NCI-H1417 (cell line): ENCODE measurements around the gene TDRD10.
A peak's percentile ranks its signal among the peaks of the same experiment; 100 is the strongest.

Source experiments
- DNase-seq, 3 experiments: peaks; one replicate each; lab custom pipeline; 2025; lab: John Stamatoyannopoulos, UW

TDRD10 gene, protein sequence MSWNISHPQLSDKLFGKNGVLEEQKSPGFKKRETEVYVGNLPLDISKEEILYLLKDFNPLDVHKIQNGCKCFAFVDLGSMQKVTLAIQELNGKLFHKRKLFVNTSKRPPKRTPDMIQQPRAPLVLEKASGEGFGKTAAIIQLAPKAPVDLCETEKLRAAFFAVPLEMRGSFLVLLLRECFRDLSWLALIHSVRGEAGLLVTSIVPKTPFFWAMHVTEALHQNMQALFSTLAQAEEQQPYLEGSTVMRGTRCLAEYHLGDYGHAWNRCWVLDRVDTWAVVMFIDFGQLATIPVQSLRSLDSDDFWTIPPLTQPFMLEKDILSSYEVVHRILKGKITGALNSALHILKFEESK

DNA sequence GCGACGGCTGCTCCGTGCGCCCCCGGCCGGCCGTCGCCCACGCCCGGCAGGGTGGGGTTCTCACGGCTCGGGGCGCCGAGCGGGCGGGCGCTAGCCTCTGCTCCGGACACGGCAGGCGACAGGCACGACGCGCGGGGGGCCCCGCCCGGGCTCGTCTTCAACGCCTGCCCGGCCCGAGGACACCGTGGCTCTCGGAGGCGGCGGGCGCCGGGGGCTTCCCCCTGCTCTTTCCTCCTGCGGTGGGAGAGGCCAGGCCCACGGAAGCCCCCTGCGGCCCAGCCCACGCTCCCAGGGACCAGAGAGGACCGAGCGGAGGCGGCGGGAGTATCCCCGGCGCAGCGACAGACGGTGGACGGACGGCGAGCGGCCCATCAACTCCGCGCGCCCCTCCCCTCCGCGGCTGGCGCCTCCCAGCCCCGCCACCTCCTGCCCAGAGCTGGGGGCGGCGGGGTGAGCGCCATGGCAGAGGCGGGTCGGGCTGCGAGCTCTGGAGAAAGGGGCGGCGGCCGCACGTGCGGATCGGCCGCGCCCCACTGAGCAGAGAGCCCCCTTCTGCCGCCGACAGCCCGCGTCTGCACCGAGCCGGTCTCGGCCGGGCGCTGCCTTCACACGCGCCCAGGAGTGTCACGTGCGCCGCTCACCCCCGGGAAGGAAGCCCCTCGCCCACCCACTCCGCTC, at the start of gene TDRD10, which contains the start of gene SHE:
TSS of gene TDRD10 (plus strand) at position 154 of the 678 bp plus-strand sequence. CDS start 4,685 bp downstream, outside the sequence.
TSS of gene SHE (minus strand) at position 347 of the 678 bp plus-strand sequence. CDS start 386 bp downstream, outside the sequence.
- DNase-seq = no peak

DNA sequence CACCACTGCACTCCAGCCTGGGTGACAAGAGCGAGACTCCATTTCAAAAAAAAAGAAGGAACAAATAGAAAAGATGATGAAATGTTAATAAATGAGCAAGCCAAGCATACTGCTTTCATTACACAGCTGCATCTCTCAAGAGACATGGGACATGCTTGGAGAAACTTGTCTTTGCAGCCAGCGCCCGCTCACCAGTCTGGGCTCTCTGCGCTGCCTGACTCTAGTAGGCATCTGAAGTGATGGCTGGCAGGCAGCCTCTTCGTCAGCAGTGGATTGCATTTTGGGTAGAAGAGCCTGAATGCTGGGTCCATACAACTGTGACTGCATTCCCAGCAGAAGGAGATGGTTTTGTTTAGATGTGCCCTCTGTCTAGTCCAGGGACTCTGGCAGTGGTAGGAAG, 48.9 kb upstream of the TDRD10 start:
- no peak for DNase-seq

DNA sequence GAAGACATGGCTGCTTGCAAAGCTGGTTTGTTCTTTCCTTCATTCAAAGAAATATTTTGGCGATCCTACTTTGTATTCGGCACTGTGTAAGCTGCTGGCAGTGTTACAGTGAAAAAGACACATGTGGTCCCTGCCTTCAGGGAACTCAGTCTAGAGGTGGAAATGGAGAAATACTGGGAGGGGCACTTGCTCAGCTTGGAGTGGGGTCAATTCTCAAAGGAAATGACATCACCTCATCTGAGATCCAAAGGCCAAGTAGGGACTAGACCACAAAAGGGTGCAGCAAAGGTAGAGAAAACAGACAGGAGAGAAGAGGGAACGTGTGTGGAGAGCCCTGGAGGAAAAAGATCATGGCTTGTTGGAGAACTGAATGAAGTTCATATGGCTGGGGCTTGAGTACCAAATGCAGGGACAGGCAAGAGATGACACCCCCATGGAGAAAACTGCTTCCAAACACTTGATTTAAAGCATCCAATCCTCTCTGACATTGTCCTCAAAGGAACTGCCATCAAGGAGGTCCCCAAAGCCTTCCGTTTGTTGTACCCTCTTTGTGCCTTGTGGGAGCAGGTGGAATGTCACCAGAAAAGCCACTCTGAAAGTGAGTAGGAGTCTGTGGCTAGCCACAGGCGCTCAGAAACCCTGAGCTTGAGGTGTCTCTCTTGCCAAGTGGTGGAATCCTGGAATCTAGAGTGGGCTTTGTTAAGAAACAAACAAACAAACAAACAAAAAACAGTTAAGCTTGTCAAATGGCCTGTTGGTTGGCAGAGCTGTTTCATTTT, 48.3 kb upstream of the TDRD10 start:
- no peak for DNase-seq

DNA sequence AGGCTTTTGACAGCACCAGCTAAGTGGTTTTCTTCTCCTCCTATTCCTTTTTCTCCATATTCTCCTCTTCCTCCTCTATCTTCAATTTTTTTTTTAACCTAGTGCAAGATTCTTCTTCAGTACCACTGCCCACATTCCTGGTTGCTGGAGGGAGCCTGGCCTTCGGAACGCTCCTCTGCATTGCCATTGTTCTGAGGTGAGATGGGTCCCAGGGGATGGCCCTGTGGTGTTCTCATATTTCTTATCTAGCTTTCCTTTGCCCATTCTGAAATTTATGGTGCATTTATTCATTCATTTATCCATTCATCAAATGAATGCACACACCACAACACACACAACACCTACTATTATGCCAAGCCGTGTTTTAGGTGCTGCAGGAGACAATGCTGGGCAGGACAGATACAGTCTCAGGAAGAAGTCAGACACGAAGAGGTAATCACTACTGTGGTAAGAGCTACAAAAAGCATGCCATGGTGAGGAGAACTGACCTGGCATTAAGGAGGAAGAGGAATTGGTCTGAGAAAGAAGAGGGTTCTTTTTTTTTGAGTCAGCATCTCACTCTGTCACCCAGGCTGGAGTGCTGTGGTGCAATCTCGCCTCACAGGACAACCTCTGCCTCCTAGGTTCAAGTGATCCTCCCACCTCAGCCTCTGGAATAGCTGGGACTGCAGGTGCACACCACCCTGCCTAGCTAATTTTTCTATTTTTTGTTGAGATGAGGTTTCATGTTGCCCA, 47.5 kb upstream of the TDRD10 start:
- peak in 1 of 3 experiments; percentile 95 for DNase-seq

DNA sequence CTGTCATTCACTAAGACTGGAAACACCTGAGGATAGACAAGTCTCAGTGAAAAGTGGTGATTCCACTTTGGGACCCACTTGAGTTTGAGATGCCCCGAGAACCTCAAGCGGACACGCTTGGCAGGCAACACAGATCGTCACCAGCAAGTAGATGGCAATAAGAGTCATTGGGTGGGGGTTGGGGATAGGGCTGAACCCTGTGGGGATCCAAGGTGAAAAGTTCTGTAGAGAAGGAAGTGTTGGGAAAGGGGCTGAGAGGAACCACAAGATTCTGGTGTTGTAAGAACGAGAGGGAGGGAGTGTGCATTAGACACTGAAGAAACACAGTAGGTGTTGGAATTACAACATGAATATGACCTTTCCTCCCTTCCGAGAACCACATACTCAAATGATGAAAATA, 45.4 kb upstream of the TDRD10 start:
- no peak for DNase-seq

DNA sequence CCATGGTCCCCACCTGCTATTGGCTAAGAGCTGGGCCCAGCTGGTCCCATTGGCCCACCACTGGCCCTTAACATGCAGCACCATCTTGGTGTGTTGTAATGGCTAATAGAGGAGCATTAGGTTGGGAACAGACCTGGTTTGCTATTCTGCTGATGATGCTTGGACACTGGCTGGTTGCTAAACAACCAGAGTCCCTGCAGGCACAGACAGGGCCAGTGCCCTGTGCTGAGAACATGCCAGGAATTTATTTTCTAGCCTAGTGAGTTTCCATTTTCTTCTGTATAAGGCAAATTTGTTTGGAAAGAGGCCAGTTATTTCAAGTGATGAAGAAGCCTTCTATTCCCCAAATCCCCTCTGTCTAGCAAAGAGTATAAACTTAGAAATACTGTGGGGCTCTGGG, 42.9 kb upstream of the TDRD10 start:
- DNase-seq = no peak

DNA sequence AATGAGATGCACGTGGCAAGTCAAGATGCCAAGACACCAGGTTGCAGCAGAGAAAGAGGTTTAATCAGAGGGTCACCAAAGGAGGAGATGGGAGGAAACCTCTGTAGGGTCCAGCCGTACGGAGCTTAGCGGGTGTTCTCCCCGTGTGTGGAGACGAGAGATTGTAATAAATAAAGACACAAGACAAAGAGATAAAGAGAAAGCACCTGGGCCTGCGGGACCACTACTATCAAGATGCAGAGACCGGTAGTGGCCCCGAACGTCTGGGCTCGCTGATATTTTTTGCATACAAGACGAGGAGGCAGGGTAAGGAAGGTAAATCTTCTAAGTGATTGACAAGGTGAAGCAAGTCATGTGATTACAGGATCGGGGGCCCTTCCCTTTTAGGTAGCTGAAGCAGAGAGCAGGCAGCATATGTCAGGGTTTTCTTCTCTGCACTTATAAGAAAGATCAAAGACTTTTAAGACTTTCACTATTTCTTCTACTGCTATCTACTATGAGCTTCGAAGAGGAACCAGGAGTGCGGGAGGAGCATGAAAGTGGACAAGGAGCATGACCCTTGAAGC, 41.2 kb upstream of the TDRD10 start:
- no peak for DNase-seq

DNA sequence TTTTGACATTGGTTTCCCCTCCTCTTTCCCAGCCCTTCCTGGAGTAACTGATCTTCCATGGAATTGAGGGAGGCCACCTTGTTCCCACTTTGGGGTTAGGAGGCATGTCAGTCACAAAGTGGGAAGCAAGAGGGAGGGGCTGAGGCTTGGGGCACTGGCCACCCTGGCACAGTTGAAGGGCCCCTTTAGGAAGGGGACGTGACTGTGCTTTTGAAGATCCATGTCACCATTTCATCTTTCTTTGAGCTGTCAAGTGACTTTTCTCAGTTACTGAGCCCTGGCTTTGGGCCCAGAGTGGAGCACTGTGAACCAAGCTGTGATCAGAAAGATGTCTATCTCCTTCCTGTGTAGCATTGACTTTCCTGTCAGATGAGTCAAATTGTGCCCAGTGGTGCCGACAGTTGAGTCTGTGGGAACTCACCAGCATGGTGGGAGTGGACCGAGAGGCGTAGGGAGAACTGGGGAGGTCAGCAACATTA, 38.5 kb upstream of the TDRD10 start:
- DNase-seq = no peak

DNA sequence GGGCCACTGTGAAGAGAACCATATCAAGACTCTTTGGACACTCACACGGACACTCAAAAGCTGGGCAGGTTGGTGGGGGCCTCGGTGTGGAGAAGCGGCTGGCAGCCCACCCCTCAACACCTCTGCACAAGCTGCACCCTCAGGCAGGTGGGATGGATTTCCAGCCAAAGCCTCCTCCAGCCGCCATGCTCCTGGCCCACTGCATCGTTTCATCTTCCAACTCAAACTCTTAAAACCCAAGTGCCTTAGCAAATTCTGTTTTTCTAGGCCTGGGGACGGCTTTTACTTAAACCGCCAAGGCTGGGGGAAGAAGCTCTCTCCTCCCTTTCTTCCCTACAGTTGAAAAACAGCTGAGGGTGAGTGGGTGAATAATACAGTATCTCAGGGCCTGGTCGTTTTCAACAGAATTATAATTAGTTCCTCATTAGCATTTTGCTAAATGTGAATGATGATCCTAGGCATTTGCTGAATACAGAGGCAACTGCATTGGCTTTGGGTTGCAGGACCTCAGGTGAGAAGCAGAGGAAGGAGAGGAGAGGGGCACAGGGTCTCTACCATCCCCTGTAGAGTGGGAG, 36.3 kb upstream of the TDRD10 start:
- no peak for DNase-seq

DNA sequence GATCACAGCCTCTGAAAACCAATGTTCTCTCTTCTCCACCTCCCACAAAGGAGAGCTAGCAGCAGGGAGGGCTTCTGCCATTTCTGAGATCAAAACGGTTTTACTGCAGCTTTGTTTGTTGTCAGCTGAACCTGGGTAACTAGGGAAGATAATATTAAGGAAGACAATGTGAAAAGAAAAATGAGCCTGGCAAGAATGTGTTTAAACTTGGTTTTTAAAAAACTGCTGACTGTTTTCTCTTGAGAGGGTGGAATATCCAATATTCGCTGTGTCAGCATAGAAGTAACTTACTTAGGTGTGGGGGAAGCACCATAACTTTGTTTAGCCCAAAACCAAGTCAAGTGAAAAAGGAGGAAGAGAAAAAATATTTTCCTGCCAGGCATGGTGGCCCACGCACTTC, 35.8 kb upstream of the TDRD10 start:
- no peak for DNase-seq

DNA sequence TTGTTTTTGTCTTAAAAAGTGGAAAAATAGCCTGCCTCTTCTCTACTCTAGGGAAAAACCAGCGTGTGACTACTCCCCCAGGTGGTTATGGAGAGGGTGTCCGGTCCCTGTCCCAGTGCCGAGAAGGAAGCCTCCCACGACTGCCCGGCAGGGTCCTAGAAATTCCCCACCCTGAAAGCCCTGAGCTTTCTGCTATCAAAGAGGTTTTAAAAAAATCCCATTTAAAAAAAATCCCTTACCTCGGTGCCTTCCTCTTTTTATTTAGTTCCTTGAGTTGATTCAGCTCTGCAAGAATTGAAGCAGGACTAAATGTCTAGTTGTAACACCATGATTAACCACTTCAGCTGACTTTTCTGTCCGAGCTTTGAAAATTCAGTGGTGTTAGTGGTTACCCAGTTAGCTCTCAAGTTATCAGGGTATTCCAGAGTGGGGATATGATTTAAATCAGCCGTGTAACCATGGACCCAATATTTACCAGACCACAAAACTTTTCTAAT, 35.0 kb upstream of the TDRD10 start:
- no peak for DNase-seq

DNA sequence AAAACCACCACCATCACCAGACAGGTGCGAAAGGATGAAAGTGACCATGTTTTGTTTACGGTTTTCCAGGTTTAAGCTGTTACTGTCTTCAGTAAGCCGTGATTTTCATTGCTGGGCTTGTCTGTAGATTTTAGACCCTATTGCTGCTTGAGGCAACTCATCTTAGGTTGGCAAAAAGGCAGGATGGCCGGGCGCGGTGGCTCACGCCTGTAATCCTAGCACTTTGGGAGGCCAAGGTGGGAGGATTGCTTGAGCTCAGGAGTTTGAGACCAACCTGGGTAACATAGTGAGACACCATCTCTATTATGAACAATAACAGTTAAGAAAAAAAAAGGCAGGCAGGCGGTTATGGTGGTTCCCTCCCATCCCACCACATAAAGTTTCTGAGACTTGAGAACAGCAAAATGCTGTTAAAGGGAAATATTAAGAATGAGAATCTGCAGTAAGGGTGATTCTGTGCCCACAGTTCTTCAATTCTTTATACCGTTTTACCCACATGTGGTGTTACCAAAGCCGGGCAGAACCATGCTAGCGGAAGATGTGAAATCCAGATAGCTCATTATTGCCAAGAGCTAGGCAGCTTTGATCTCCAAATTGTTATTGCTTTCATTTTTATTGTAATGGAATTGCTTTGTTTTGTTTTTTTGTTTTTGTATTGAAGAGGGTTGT, 34.5 kb upstream of the TDRD10 start:
- DNase-seq = no peak

DNA sequence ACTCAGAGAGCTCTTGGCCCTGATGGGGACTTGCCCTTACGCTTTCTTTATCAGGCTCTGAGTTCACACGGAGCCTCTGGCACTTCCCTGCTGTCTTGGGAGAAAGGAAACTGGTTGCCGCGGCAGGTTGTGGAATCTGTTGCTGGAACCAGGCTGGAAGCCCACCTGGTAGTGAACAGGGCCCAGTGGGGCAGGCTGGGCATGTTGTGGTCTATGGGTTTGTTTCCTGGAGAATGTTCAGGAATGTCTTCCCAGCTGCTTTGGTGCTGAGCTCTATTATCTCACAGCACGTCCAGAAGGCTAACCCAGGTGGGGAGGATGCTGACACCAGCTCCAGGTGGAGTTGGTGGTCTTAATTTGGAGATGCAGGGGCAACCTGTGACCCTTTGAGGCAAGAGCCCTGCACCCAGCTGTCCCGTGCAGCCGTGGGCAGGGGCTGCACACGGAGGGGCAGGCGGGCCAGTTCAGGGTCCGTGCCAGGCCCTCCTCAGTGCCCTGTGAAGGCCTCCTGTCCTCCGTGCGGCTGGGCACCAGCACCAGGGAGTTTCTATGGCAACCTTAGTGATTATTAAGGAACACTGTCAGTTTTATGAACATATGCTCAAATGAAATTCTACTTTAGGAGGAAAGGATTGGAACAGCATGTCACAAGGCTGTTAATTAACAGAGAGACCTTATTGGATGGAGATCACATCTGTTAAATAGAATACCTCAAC, 33.3 kb upstream of the TDRD10 start:
- DNase-seq = no peak

DNA sequence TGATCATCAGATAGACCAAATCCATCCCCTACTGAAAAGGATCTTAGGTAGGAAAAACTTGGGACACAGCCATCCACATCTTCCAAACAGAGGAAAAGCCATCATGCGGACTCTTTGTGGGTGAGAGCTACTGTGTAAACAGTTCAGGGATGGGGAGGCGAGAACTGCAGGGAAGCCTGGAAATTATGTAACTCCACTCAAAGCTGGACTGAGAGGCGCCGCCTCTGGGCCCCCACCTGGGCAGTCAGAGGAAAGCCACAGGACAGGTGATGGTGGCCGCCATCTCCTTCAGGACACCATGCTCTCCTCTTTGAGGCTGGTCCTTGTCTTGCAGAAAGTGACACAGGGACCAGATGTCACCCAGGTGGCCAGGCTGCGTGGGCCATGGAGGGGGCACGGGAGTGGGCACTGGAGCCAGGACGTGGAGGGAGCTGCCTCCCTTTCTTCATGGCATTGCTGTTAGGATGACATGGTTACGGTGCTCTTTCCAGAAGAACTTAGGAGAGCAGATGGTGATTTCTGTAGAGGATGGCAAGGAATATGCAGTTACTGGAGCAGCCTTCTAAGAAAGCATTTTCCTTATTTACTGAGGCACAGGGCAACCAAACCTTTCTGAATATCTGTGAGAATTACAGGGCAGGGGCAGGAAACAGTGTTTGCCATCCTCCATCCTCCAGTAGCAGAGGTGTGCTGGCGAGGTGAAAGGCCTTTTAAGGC, 32.0 kb upstream of the TDRD10 start:
- DNase-seq = peak; percentile 30 to 51 (median 31)

DNA sequence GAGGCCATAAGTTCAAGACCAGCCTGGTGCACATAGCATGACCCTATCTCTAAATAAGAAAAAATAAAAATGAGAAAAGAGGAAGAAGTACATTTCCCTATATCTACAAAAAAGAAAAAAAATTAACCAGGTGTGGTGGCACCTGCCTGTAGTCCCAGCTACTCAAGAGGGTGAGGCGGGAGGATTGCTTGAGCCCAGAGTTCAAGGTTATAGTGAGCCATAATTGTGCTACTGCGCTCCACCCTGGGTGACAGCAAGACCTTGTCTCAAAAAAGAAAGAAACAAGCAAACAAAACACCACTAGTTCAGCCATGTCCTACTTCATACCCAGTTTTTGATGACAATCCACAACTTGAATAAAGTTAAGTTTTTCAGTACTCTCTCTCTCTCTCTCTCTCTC, 30.7 kb upstream of the TDRD10 start:
- DNase-seq = no peak

DNA sequence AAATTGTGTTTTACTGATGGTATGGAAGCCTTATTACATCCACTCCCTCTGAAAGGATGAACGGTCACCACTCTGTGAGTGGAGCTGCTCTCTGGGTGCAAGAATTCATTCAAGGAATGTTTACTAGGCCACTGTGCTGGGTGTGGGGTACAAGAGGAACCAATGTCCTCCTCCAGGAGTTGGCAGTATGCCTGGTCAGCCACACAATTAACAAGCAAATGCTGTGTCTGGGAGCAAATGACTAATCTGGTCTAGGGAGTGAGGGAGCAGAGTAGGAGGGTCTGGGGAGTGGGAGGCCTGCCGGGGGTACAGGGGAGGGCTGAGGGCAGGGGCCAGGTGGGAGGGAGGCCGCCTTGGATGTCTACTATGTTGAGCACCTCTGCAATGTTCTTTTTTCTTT, 27.2 kb upstream of the TDRD10 start:
- DNase-seq = no peak

DNA sequence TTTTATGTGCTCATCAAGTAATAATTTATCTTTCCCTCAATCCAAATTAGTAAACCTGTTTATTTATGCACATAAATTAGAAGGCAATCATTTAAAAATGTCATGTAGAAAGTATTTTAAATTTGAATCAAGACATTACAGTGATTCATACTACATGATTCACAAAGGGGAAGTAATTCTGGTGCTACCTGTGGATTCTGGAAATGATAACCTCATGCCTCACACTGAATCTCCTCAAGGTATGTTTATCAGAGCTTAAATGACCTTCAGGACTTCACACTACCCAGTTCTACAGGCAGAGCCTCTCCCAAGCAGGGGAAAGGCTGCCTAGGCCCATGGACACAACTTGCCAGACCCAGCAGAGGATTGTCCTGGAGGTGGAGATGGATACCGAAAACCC, 25.2 kb upstream of the TDRD10 start:
- no peak for DNase-seq

DNA sequence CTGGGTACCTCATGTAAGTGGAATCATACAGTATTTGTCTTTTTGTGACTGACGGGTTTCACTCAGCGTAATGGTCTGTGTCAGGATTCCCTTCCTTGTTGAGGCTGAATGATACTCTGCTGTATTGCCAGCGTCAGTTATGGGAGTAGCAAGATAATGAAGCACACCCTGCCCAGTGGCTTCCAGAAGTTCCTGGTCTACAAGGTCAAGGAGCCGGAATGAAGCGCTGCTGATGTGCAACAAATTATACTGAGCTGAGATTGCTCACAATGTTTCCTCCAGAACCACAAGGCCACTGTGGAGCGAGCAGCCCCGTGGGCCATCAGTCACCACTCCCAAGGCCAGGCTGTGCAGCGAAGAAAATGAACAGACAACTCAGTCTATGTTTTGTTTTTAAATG, 24.0 kb upstream of the TDRD10 start:
- no peak for DNase-seq

DNA sequence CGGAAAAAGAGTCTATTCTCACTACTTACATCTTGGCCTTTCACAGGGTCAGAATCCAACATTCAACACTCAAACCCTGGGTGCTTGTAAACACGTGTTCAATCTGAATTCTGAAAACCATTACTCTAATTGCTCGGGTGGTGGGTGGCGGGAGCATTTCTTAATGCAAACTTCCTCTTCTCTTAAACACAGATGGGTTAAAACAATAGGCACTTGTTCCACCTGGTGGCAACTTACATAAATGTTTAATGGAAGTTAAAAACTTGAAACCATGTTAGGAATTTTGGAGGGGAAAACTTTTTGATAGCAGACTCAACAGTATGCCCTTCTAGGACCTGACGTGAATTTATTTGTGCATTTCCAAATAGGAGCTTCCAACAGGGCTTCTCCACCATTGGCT, 23.4 kb upstream of the TDRD10 start:
- no peak for DNase-seq
